Activated naive CD4-positive, alpha-beta T cell treated with anti-CD3 and anti-CD28 coated beads for 36 hours (primary cell): ENCODE data around the gene COQ3. TPM values are rescaled to one million over a fixed set of nuclear protein-coding genes. Genes with fewer than 3 reads are reported as not detected.
A peak's percentile ranks its signal among the peaks of the same experiment; 100 is the strongest.

ENCODE experiments used
- CTCF ChIA-PET: fragments of 350-600 bp; sonication (Branson Sonifier 250); formaldehyde crosslinking; loops from one replicate; lab custom pipeline; 2021; ENCODE audit warnings: antibody characterized with exemption; lab: Charles Lee
- DNase-seq: peaks from one replicate; pipeline ENCODE4 v3.0.0-alpha.2; 2020
- H3K27ac Mint-ChIP-seq: one replicate; pipeline ENCODE4 v1.8.0; 2021; ENCODE audit warnings: mild to moderate bottlenecking, mixed read lengths
- H3K27me3 Mint-ChIP-seq: one replicate; pipeline ENCODE4 v1.8.0; 2021; ENCODE audit warnings: low read depth, mixed read lengths
- H3K36me3 Mint-ChIP-seq: one replicate; pipeline ENCODE4 v1.8.0; 2021; ENCODE audit warnings: low read depth, mixed read lengths
- H3K4me1 Mint-ChIP-seq: one replicate; pipeline ENCODE4 v1.8.0; 2021; ENCODE audit warnings: low read depth, mixed read lengths
- H3K4me3 Mint-ChIP-seq: one replicate; pipeline ENCODE4 v1.8.0; 2021; ENCODE audit warnings: mild to moderate bottlenecking, moderate library complexity, mixed read lengths
- H3K9me3 Mint-ChIP-seq: one replicate; pipeline ENCODE4 v1.8.0; 2021; ENCODE audit warnings: mixed read lengths
- intact Hi-C: fragments of 100-400 bp; cut with micrococcal nuclease; formaldehyde crosslinking; loops from one replicate; pipeline ENCODE4 v1.15.1; 2023
- total RNA-seq, 2 experiments: library from RNA; stranded (reverse); gene quantifications; one replicate each; pipeline ENCODE4 v1.2.3, GENCODE V29; 2021

The COQ3 gene
- total RNA-seq, result 10 to 100 TPM; 17.4 to 17.7 TPM

GRCh38 chr6:99393698-99394531 lies at the start of gene COQ3:
Gene COQ3, minus strand, starts transcription at chr6:99394195. Its CDS starts 16 bp downstream, at chr6:99394179.
- peaks cover 2% of the 10 kb centered on the region for H3K36me3 Mint-ChIP-seq
- no peaks in the 10 kb centered on the region for H3K9me3 Mint-ChIP-seq
- CTCF ChIA-PET, result interaction anchor here (0.7 to 1.6 kb wide), 5 partner anchors 32 to 64 kb away, joined by 3 to 10 read pairs (median 3); no protein-coding TSS in a partner anchor
- H3K4me3 Mint-ChIP-seq, result peak within 1 kb of the TSS; percentile 91
- peak; percentile 66 for DNase-seq
- H3K27me3 Mint-ChIP-seq, result no peaks in the 10 kb centered on the region
- H3K27ac Mint-ChIP-seq, result peak within 1 kb of the TSS; percentile 91
- intact Hi-C loops, result loop anchor here (1.0 kb wide), 2 partner anchors 31 to 64 kb away; partner anchors contain the start of gene PNISR
- peaks cover 13% of the 10 kb centered on the region for H3K4me1 Mint-ChIP-seq

- Mint-ChIP-seq H3K36me3 (peaks cover 8% of the 10 kb centered on the region), H3K4me1 (no peaks in the 10 kb centered on the region), H3K27me3 (no peaks in the 10 kb centered on the region), H3K27ac (no peak overlapping the region), H3K4me3 (no peak overlapping the region), H3K9me3 (no peaks in the 10 kb centered on the region)
- intact Hi-C loops, result loop anchor here (2.0 kb wide), 1 partner anchor 104 kb away; no protein-coding TSS in a partner anchor
- DNase-seq, result no peak
- CTCF ChIA-PET, result interaction anchor here (0.6 to 3.6 kb wide), 11 partner anchors 10 to 475 kb away, joined by 3 to 14 read pairs (median 4); no protein-coding TSS in a partner anchor
These were observed 40.9 kb upstream of the COQ3 start for GRCh38 chr6:99434702-99435530.

GRCh38 chr6:99432877-99433276 lies 38.9 kb upstream of the COQ3 start:
- H3K4me3 Mint-ChIP-seq, result no peak overlapping the region

GRCh38 chr6:99431901-99432300 lies 37.9 kb upstream of the COQ3 start:
- no peaks in the 10 kb centered on the region for H3K9me3 Mint-ChIP-seq
- CTCF ChIA-PET, result interaction anchor here (0.6 to 3.6 kb wide), 2 partner anchors 29 to 101 kb away, joined by 3 to 14 read pairs; no protein-coding TSS in a partner anchor
- peaks cover 12% of the 10 kb centered on the region for H3K36me3 Mint-ChIP-seq
- H3K27ac Mint-ChIP-seq, result no peak overlapping the region
- no peak for DNase-seq
- peaks cover 14% of the 10 kb centered on the region for H3K4me1 Mint-ChIP-seq
- H3K4me3 Mint-ChIP-seq, result no peak overlapping the region
- no peaks in the 10 kb centered on the region for H3K27me3 Mint-ChIP-seq
- intact Hi-C loops, result no loop called here

More at GRCh38 chr6:99432877-99433276, 38.9 kb upstream of the COQ3 start:
- Mint-ChIP-seq H3K27me3 (no peaks in the 10 kb centered on the region), H3K27ac (no peak overlapping the region), H3K36me3 (peaks cover 5% of the 10 kb centered on the region), H3K9me3 (no peaks in the 10 kb centered on the region), H3K4me1 (peaks cover 4% of the 10 kb centered on the region)
- DNase-seq, result no peak
- CTCF ChIA-PET, result interaction anchor here (0.6 to 3.6 kb wide), 6 partner anchors 18 to 312 kb away, joined by 3 to 14 read pairs (median 4); no protein-coding TSS in a partner anchor
- intact Hi-C loops, result no loop called here

- H3K27ac Mint-ChIP-seq, result no peak overlapping the region
- H3K9me3 Mint-ChIP-seq, result no peaks in the 10 kb centered on the region
- intact Hi-C loops, result loop anchor here (5.0 kb wide), 1 partner anchor 1454 kb away; the partner anchor contains the start of gene ASCC3
- peaks cover 16% of the 10 kb centered on the region for H3K36me3 Mint-ChIP-seq
- peaks cover 38% of the 10 kb centered on the region for H3K4me1 Mint-ChIP-seq
- H3K4me3 Mint-ChIP-seq, result no peak overlapping the region
- CTCF ChIA-PET, result no interaction called here
- no peak for DNase-seq
- no peaks in the 10 kb centered on the region for H3K27me3 Mint-ChIP-seq
These were observed 34.0 kb upstream of the COQ3 start for GRCh38 chr6:99427988-99428387.

DNA sequence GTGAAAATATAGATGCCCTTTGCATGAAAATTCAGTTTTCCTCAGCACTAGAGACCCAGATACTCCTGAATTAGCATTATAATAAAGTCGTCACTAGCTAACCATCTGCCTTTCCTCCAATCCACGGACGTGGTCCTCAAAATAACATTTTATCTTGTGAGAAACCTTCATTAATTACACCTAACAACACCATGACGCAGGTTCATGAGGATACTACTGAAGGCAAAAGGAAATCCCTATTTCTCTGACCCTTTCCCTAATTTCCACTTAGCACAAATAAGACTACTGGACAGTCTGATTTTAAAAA lies 32.4 kb upstream of the COQ3 start:
- peak overlapping the region; percentile 99 for H3K27ac Mint-ChIP-seq
- intact Hi-C loops, result loop anchor here (5.0 kb wide), 1 partner anchor 1456 kb away; the partner anchor contains the start of gene ASCC3
- peak overlapping the region; percentile 95 for H3K4me3 Mint-ChIP-seq
- no peak for DNase-seq
- peaks cover 22% of the 10 kb centered on the region for H3K36me3 Mint-ChIP-seq
- no peaks in the 10 kb centered on the region for H3K9me3 Mint-ChIP-seq
- CTCF ChIA-PET, result interaction anchor here (0.7 to 2.5 kb wide), 8 partner anchors 9 to 96 kb away, joined by 3 to 10 read pairs (median 4); no protein-coding TSS in a partner anchor
- H3K27me3 Mint-ChIP-seq, result no peaks in the 10 kb centered on the region
- H3K4me1 Mint-ChIP-seq, result peaks cover 52% of the 10 kb centered on the region

DNA sequence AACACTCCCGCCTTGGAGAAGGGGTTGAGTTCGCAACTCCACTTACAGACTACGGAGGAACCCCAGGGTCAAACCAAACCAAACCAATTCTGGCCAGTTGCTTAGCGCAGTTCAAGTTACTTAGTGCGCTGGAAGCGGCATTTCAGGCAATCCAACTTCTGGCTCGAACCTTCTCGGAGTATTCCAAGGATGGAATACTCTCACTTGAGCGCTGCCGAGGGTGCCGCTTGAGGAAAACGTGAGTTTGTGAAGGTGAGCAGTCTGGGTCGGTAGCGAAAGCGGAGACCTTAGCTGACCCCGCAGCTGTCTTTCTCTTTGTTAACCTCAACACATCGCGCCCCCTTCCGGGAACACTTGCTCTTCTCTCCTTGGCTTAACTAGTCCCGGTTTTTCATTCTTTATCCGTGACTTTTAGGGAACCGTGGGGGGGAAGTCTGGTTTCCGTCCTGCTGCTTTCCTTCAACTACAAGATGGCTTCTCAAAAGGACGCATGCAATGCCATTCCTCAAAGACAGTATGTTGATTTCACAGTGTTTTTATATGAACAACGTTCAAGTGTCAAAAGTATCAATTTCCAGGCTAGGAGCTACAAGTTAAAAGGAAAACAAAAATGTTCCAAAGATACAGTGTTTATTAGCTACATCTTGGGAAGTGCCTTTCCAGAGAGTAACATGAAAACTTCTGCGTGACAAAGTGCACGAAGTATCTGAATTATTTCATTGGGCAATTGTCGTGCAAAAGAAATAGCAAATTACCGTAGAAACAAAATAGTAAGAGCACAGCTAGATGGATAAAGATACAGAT lies 31.9 kb upstream of the COQ3 start:
- peak overlapping the region; percentile 95 for H3K4me3 Mint-ChIP-seq
- CTCF ChIA-PET, result interaction anchor here (0.7 to 2.5 kb wide), 8 partner anchors 8 to 96 kb away, joined by 3 to 10 read pairs (median 4); no protein-coding TSS in a partner anchor
- no peaks in the 10 kb centered on the region for H3K9me3 Mint-ChIP-seq
- H3K4me1 Mint-ChIP-seq, result peaks cover 58% of the 10 kb centered on the region
- no peaks in the 10 kb centered on the region for H3K27me3 Mint-ChIP-seq
- peak; percentile 83 for DNase-seq
- H3K27ac Mint-ChIP-seq, result peak overlapping the region; percentile 99
- intact Hi-C loops, result loop anchor here (1.0 to 5.0 kb wide), 9 partner anchors 32 to 1456 kb away; partner anchors contain the start of genes ASCC3, CCNC, COQ3 and USP45
- H3K36me3 Mint-ChIP-seq, result peaks cover 21% of the 10 kb centered on the region

GRCh38 chr6:99424761-99425646 lies 31.0 kb upstream of the COQ3 start, which contains the start of gene PNISR:
Gene PNISR, minus strand, starts transcription at chr6:99425308. Its CDS starts 10,649 bp downstream, at chr6:99414659.
- CTCF ChIA-PET, result interaction anchor here (0.9 to 2.5 kb wide), 6 partner anchors 7 to 94 kb away, joined by 4 to 10 read pairs (median 4); no protein-coding TSS in a partner anchor
- Mint-ChIP-seq H3K36me3 (peaks cover 21% of the 10 kb centered on the region), H3K27ac (peak within 1 kb of the TSS; percentile 99)

DNA sequence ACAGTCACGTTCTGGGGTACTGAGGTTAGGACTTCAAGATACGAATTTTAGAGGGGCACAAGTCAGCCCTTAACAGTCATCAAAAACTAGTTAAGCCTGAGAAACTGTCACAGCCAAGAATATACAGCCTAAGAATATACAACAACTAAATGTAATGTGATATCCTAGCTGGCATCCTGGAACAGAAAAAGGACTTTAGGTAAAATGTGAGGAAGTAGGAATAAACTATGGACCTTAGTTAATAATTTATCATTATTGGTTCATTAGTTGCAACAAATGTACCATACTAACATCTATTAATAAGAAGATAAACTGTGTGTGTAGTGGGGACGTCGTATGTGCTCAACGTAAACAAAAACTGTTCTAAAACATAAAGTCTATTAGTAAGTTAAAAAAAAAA lies 30.0 kb upstream of the COQ3 start:
- Mint-ChIP-seq H3K27ac (peak overlapping the region; percentile 54), H3K9me3 (no peaks in the 10 kb centered on the region), H3K27me3 (no peaks in the 10 kb centered on the region), H3K4me1 (peaks cover 68% of the 10 kb centered on the region), H3K4me3 (peak overlapping the region; percentile 95), H3K36me3 (peaks cover 21% of the 10 kb centered on the region)
- no peak for DNase-seq
- intact Hi-C loops, result loop anchor here (1.0 kb wide), 1 partner anchor 478 kb away; no protein-coding TSS in a partner anchor
- CTCF ChIA-PET, result interaction anchor here (0.9 to 2.5 kb wide), 4 partner anchors 8 to 93 kb away, joined by 4 to 10 read pairs (median 6); no protein-coding TSS in a partner anchor

More at GRCh38 chr6:99424761-99425646, 31.0 kb upstream of the COQ3 start, which contains the start of gene PNISR:
- DNase-seq, result peak; percentile 92
- Mint-ChIP-seq H3K27me3 (no peaks in the 10 kb centered on the region), H3K9me3 (no peaks in the 10 kb centered on the region), H3K4me3 (peak within 1 kb of the TSS; percentile 95), H3K4me1 (peaks cover 64% of the 10 kb centered on the region)
- intact Hi-C loops, result loop anchor here (1.0 to 5.0 kb wide), 10 partner anchors 31 to 1457 kb away; partner anchors contain the start of genes ASCC3, CCNC, COQ3 and USP45

- H3K4me3 Mint-ChIP-seq, result no peak overlapping the region
- H3K36me3 Mint-ChIP-seq, result peaks cover 21% of the 10 kb centered on the region
- no peaks in the 10 kb centered on the region for H3K27me3 Mint-ChIP-seq
These were observed 28.9 kb upstream of the COQ3 start for GRCh38 chr6:99422912-99423311.

More at GRCh38 chr6:99422912-99423311, 28.9 kb upstream of the COQ3 start:
- no peaks in the 10 kb centered on the region for H3K9me3 Mint-ChIP-seq
- H3K27ac Mint-ChIP-seq, result no peak overlapping the region
- H3K4me1 Mint-ChIP-seq, result peaks cover 68% of the 10 kb centered on the region
- CTCF ChIA-PET, result interaction anchor here (1.2 kb wide), 1 partner anchor 12 kb away, joined by 3 read pairs; no protein-coding TSS in a partner anchor
- DNase-seq, result no peak
- intact Hi-C loops, result no loop called here
